ENCODE data around the gene CHI3L2. TPM values are rescaled to one million over a fixed set of nuclear protein-coding genes. Genes with fewer than 3 reads are reported as not detected.
"Not testable (repeated sequence)": the region's sequence is repeated elsewhere in the genome, so short reads cannot be mapped to it uniquely, and the experiment has no call there.

CHI3L2 gene
- total RNA-seq, 6 donors from 2014 or later = 2.1 to 115 (median 21.3) TPM

DNA sequence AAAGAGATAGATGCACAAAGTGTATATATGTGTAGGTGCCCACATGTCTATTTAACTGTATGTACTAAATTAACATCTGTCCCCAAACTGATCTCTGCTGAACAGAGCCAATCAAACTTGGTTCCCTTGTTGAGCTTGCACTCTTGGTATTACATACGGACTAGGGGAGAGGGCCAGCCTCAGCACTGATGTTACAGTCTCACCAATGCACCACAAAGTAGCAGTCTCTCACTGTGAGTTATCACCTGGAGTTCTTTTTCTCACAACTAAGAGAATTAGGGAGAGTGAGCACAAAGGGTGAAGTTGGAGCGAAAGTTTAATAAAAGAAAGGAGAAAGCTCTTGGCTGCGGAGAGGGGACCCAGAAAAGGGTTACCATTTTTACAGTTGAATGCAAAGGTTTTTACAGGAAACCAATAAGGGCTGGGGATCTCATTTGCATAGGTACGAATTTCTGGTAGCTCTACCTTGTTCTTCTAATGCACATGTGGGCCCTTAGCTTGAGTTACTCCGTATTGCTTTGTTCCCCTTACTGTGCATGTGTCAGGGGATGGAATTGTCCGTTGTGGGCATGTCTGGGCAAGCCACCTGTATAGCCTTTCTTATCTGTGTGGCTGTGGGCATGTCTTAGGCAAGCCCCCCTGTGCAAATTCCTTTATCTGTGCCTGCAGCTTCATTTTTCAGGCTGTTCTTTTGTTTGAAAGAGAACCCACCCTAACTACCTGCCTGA, 13.3 kb upstream of the CHI3L2 start:
- H3K36me3 ChIP-seq = no peaks in the 10 kb centered on the region
- 75 to 80% methylated on average over 6 of the region's 6 CpGs for WGBS, 2 donors
- DNase-seq (no peak), ATAC-seq (ENCODE audit: low FRiP score in 2 of 2) (no peak)
- peaks cover 4 to 21% (median 18%) of the 10 kb centered on the region in 4 donors for H3K4me1 ChIP-seq
- TF ChIP-seq EP300 (IDR thresholded peaks at IDR 0.05) (no peak), POLR2A (IDR thresholded peaks at IDR 0.05) (no peak), POLR2AphosphoS5 (IDR thresholded peaks at IDR 0.05) (no peak)
- TF ChIP-seq, protein P1, sequence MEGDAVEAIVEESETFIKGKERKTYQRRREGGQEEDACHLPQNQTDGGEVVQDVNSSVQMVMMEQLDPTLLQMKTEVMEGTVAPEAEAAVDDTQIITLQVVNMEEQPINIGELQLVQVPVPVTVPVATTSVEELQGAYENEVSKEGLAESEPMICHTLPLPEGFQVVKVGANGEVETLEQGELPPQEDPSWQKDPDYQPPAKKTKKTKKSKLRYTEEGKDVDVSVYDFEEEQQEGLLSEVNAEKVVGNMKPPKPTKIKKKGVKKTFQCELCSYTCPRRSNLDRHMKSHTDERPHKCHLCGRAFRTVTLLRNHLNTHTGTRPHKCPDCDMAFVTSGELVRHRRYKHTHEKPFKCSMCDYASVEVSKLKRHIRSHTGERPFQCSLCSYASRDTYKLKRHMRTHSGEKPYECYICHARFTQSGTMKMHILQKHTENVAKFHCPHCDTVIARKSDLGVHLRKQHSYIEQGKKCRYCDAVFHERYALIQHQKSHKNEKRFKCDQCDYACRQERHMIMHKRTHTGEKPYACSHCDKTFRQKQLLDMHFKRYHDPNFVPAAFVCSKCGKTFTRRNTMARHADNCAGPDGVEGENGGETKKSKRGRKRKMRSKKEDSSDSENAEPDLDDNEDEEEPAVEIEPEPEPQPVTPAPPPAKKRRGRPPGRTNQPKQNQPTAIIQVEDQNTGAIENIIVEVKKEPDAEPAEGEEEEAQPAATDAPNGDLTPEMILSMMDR (IDR thresholded peaks at IDR 0.05) = no peak
- no peaks in the 10 kb centered on the region for H3K9me3 ChIP-seq
- no peak overlapping the region for H3K4me3 ChIP-seq
- no peaks in the 10 kb centered on the region for H3K27me3 ChIP-seq
- H3K27ac ChIP-seq = no peak overlapping the region

DNA sequence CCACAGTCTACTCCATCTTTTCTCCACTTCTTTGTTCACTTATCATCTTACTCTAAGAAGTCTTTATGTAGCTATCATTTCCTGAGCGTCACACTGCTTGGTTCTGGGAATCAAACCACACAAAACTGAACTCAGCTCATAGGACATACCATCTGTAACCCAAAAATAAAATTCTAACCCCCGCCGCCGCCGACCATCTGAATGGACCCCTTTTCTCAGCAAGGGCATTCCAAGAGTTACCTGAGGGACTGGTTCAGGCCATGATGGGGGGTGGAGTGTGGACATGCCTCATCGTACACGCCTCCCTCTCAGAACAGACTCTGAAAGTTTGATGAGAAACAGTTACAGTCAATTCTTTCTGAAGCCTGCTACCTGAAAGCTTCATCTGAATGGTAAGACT, 12.6 kb upstream of the CHI3L2 start:
- Histone ChIP-seq H3K4me3 (no peak overlapping the region), H3K27ac (no peak overlapping the region), H3K9me3 (no peaks in the 10 kb centered on the region), H3K27me3 (no peaks in the 10 kb centered on the region), H3K4me1 (peaks cover 7 to 21% (median 19%) of the 10 kb centered on the region in 4 donors), H3K36me3 (no peaks in the 10 kb centered on the region)
- WGBS, 2 donors = 74 to 93% methylated on average over 7 of the region's 7 CpGs
- DNase-seq (no peak), ATAC-seq (ENCODE audit: low FRiP score in 2 of 2) (no peak)
- TF ChIP-seq EP300 (IDR thresholded peaks at IDR 0.05) = no peak
- TF ChIP-seq, protein P1 (IDR thresholded peaks at IDR 0.05) = no peak
- no peak for TF ChIP-seq POLR2AphosphoS5 (IDR thresholded peaks at IDR 0.05)
- TF ChIP-seq POLR2A (IDR thresholded peaks at IDR 0.05) = no peak

DNA sequence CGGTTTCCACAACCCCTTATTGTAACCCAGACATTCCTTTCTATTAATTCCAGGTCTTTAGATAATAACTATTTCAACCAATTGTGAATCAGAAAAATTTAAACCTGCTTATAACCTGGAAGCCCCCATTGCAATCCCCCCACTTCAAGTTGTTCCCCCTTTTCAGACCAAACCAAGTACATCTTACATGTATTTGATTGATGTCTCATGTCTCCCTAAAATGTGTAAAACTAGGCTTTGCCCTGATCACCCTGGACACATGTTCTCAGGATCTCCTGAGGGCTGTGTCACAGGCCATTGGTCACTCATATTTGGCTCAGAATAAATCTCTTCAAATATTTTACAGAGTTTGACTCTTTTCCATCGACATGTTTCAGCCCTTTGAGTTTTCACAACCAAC, 12.2 kb upstream of the CHI3L2 start:
- not testable (repeated sequence) for H3K36me3 ChIP-seq; H3K9me3 ChIP-seq; H3K27me3 ChIP-seq; ATAC-seq (ENCODE audit: low FRiP score in 2 of 2); DNase-seq; H3K4me3 ChIP-seq
- WGBS, 2 donors = 92 to 96% methylated on average over 2 of the region's 2 CpGs
- Histone ChIP-seq H3K4me1 (peaks cover 7 to 24% (median 21%) of the 10 kb centered on the region in 4 donors), H3K27ac (peak overlapping the region in 1 of 4 donors; percentile 36)

DNA sequence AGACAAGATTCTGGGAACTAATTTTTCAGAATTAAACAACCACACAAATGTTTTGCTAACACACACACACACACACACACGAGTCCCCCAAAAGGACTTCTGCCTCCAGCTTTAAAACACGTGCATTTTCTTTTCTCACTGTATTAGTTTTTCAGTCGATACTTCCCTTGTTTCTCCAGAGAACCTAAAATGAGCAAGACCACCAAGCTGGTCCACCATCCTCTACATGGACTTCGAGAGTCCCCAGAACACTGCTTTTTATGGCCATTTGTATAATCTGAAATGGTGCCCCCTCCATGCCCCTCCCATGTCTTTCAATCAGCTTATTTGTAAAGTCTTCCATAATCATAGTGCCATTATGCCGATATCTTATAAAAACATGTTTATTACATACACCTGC, 10.8 kb upstream of the CHI3L2 start:
- Histone ChIP-seq H3K27me3 (no peaks in the 10 kb centered on the region), H3K9me3 (no peaks in the 10 kb centered on the region), H3K27ac (no peak overlapping the region), H3K4me3 (no peak overlapping the region), H3K36me3 (no peaks in the 10 kb centered on the region), H3K4me1 (peaks cover 7 to 33% (median 28%) of the 10 kb centered on the region in 4 donors)
- no peak for TF ChIP-seq POLR2AphosphoS5 (IDR thresholded peaks at IDR 0.05)
- TF ChIP-seq, protein P1 (IDR thresholded peaks at IDR 0.05) = no peak
- TF ChIP-seq EP300 (IDR thresholded peaks at IDR 0.05) = no peak
- TF ChIP-seq POLR2A (IDR thresholded peaks at IDR 0.05) = no peak
- ATAC-seq (ENCODE audit: low FRiP score in 2 of 2) (no peak), DNase-seq (no peak)
- WGBS, 2 donors = 77 to 82% methylated on average over 5 of the region's 5 CpGs

DNA sequence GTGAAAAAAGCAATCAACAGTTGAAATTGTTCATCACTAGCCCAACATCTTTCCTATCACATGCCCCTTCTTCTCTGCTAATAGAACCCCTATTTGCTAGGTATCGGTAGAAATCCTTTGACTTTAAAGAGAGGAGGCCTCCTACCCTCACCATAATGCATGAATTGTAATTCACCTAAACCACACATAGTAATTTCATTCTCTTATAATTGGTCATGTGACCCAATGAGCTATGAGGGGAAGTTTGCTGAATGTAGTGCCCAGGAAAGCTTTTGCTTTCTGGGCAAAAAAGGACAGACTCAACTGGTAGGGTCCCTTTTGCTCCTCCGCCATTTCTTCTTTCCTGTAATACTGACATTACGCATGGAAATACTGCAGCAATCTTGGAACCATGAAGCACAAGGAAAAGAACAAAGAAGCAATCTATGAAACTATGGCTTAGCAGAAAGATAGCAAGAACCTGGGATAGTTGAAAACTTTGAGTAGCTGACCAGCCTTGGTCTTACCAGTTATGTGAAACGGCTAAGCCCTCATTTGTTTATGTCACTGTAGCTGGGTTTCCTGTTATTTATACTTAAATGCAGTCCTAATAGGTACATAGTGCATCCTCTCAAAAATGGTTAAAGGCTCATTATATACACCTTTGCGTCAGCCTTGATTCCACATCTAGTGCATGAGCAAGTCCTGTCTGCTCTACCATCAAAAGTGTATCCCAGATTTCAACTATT, 10.2 kb upstream of the CHI3L2 start:
- DNase-seq (no peak), ATAC-seq (ENCODE audit: low FRiP score in 2 of 2) (no peak)
- no peaks in the 10 kb centered on the region for H3K9me3 ChIP-seq
- peaks cover 10 to 39% (median 33%) of the 10 kb centered on the region in 4 donors for H3K4me1 ChIP-seq
- no peak for TF ChIP-seq POLR2A (IDR thresholded peaks at IDR 0.05)
- TF ChIP-seq, protein P1 (IDR thresholded peaks at IDR 0.05) = no peak
- no peak for TF ChIP-seq EP300 (IDR thresholded peaks at IDR 0.05)
- no peak for TF ChIP-seq POLR2AphosphoS5 (IDR thresholded peaks at IDR 0.05)
- H3K27me3 ChIP-seq = no peaks in the 10 kb centered on the region
- no peaks in the 10 kb centered on the region for H3K36me3 ChIP-seq
- H3K27ac ChIP-seq = no peak overlapping the region
- WGBS, 2 donors = 72% methylated on average over 5 of the region's 5 CpGs
- H3K4me3 ChIP-seq = no peak overlapping the region

Data from upper lobe of left lung (tissue), 6 donors.